HepG2 (cell line): Measurements from ENCODE around the gene KLHL17. TPM values are rescaled to one million over a fixed set of nuclear protein-coding genes. Genes with fewer than 3 reads are reported as not detected.

ENCODE experiments used
- ARID3A ChIP-seq: IDR thresholded peaks from 2 replicates; pipeline ENCODE4 v1.6.1; 2012; ENCODE audit warnings: low read depth, low read length, improper control_type of control experiment
- E2F5 ChIP-seq: sonication (generic); formaldehyde crosslinking; conservative IDR thresholded peaks from 2 replicates; pipeline ENCODE4 v1.4.0; 2020; ENCODE audit warnings: missing genetic modification reagents
- FLYWCH1 ChIP-seq: sonication (generic); formaldehyde crosslinking; IDR thresholded peaks from 2 replicates; pipeline ENCODE4 v1.8.1; 2023; ENCODE audit warnings: mild to moderate bottlenecking, missing genetic modification reagents
- FOXM1 ChIP-seq: sonication (generic); formaldehyde crosslinking; IDR thresholded peaks from 2 replicates; pipeline ENCODE4 v1.5.0; 2020; ENCODE audit warnings: missing genetic modification reagents
- POGZ ChIP-seq: sonication (generic); formaldehyde crosslinking; IDR thresholded peaks from 2 replicates; pipeline ENCODE4 v1.4.0; 2020; ENCODE audit warnings: mild to moderate bottlenecking, missing genetic modification reagents
- SATB2 ChIP-seq: sonication (generic); formaldehyde crosslinking; IDR thresholded peaks from 2 replicates; pipeline ENCODE4 v1.5.0; 2020; ENCODE audit warnings: missing genetic modification reagents
- SUZ12 ChIP-seq: fragments of 150-350 bp; IDR thresholded peaks from 2 replicates; pipeline ENCODE4 v1.6.1; 2014; ENCODE audit warnings: low read depth, low read length
- TARDBP ChIP-seq: sonication (generic); formaldehyde crosslinking; IDR thresholded peaks from 2 replicates; pipeline ENCODE4 v1.8.0; 2022; ENCODE audit warnings: mild to moderate bottlenecking, missing genetic modification reagents
- ZBTB44 ChIP-seq: sonication (generic); formaldehyde crosslinking; IDR thresholded peaks from 2 replicates; pipeline ENCODE4 v1.4.0; 2020; ENCODE audit warnings: missing genetic modification reagents
- ZNF34 ChIP-seq: sonication (generic); formaldehyde crosslinking; IDR thresholded peaks from 2 replicates; pipeline ENCODE4 v1.4.0; 2020; ENCODE audit warnings: mild to moderate bottlenecking, missing genetic modification reagents, borderline replicate concordance
- ZNF431 ChIP-seq: sonication (generic); formaldehyde crosslinking; IDR thresholded peaks from 2 replicates; pipeline ENCODE4 v1.9.0; 2022; ENCODE audit warnings: missing genetic modification reagents, low read depth, mild to moderate bottlenecking, borderline replicate concordance
- ZSCAN21 ChIP-seq: sonication (generic); formaldehyde crosslinking; IDR thresholded peaks from 2 replicates; pipeline ENCODE4 v1.8.0; 2022; ENCODE audit warnings: mild to moderate bottlenecking, missing genetic modification reagents, moderate library complexity, borderline replicate concordance
- polyA plus RNA-seq, 8 experiments: library from polyadenylated mRNA; depleted of rRNA in 3 of 8; stranded (reverse) in 7 of 8; unstranded in 1 of 8; fragments of >200 nt; fragmentation: Illumina TruSeq in 4 of 8; extraction: Trizol in 4 of 8; gene quantifications; 2 replicates each; pipeline versions ENCODE4 v1.2.1 to v1.2.3, GENCODE V29; 2011 to 2016; ENCODE audit warnings: low read depth in 4 of 8, missing spikeins in 1 of 8, mixed read lengths in 1 of 8; ENCODE audit not compliant: insufficient read depth in 1 of 8
- total RNA-seq, 5 experiments: library from RNA; depleted of rRNA; stranded (reverse); fragments of >200 nt; fragmentation: Illumina TruSeq; extraction: Trizol; gene quantifications; 2 replicates each; pipeline ENCODE4 v1.2.3, GENCODE V29; 2016; ENCODE audit warnings: low read depth in 1 of 5
- TF ChIP-seq, protein P1 (sequence below): sonication (generic); formaldehyde crosslinking; IDR thresholded peaks from 2 replicates; pipeline ENCODE4 v1.5.0; 2020; ENCODE audit warnings: mild to moderate bottlenecking, missing genetic modification reagents, borderline replicate concordance
- TF ChIP-seq, protein P2 (sequence below): sonication (generic); formaldehyde crosslinking; IDR thresholded peaks from 2 replicates; pipeline ENCODE4 v1.4.0; 2020; ENCODE audit warnings: missing genetic modification reagents

Gene KLHL17
- total and polyA plus RNA-seq, 2 of the 13 experiments (the other 11 are each of a cell fraction or from before 2014, with no cell fraction given): 9.3 to 24.7 TPM

- TF ChIP-seq ARID3A (peak; percentile 40; the same call in 1 of the 2 replicates), ZBTB44 (CRISPR knock-in tag) (no peak), FLYWCH1 (no peak), SATB2 (CRISPR knock-in tag) (no peak), SUZ12 (no peak), TARDBP (peak; percentile 65), FOXM1 (CRISPR knock-in tag) (no peak), POGZ (CRISPR knock-in tag) (peak; percentile 48; the same call in 1 of the 2 replicates), E2F5 (CRISPR knock-in tag) (no peak), ZSCAN21 (CRISPR knock-in tag) (0 out of 2 replicates have a peak, but pooled peaks have one; percentile 35), ZNF34 (no peak; the same call in 1 of the 2 replicates), ZNF431 (CRISPR knock-in tag) (no peak; the same call in 1 of the 2 replicates)
- TF ChIP-seq, protein P1, sequence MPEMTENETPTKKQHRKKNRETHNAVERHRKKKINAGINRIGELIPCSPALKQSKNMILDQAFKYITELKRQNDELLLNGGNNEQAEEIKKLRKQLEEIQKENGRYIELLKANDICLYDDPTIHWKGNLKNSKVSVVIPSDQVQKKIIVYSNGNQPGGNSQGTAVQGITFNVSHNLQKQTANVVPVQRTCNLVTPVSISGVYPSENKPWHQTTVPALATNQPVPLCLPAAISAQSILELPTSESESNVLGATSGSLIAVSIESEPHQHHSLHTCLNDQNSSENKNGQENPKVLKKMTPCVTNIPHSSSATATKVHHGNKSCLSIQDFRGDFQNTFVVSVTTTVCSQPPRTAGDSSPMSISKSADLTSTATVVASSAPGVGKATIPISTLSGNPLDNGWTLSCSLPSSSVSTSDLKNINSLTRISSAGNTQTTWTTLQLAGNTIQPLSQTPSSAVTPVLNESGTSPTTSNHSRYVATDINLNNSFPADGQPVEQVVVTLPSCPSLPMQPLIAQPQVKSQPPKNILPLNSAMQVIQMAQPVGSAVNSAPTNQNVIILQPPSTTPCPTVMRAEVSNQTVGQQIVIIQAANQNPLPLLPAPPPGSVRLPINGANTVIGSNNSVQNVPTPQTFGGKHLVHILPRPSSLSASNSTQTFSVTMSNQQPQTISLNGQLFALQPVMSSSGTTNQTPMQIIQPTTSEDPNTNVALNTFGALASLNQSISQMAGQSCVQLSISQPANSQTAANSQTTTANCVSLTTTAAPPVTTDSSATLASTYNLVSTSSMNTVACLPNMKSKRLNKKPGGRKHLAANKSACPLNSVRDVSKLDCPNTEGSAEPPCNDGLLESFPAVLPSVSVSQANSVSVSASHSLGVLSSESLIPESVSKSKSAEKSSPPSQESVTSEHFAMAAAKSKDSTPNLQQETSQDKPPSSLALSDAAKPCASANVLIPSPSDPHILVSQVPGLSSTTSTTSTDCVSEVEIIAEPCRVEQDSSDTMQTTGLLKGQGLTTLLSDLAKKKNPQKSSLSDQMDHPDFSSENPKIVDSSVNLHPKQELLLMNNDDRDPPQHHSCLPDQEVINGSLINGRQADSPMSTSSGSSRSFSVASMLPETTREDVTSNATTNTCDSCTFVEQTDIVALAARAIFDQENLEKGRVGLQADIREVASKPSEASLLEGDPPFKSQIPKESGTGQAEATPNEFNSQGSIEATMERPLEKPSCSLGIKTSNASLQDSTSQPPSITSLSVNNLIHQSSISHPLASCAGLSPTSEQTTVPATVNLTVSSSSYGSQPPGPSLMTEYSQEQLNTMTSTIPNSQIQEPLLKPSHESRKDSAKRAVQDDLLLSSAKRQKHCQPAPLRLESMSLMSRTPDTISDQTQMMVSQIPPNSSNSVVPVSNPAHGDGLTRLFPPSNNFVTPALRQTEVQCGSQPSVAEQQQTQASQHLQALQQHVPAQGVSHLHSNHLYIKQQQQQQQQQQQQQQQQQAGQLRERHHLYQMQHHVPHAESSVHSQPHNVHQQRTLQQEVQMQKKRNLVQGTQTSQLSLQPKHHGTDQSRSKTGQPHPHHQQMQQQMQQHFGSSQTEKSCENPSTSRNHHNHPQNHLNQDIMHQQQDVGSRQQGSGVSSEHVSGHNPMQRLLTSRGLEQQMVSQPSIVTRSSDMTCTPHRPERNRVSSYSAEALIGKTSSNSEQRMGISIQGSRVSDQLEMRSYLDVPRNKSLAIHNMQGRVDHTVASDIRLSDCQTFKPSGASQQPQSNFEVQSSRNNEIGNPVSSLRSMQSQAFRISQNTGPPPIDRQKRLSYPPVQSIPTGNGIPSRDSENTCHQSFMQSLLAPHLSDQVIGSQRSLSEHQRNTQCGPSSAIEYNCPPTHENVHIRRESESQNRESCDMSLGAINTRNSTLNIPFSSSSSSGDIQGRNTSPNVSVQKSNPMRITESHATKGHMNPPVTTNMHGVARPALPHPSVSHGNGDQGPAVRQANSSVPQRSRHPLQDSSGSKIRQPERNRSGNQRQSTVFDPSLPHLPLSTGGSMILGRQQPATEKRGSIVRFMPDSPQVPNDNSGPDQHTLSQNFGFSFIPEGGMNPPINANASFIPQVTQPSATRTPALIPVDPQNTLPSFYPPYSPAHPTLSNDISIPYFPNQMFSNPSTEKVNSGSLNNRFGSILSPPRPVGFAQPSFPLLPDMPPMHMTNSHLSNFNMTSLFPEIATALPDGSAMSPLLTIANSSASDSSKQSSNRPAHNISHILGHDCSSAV: no peak
- TF ChIP-seq, protein P2, sequence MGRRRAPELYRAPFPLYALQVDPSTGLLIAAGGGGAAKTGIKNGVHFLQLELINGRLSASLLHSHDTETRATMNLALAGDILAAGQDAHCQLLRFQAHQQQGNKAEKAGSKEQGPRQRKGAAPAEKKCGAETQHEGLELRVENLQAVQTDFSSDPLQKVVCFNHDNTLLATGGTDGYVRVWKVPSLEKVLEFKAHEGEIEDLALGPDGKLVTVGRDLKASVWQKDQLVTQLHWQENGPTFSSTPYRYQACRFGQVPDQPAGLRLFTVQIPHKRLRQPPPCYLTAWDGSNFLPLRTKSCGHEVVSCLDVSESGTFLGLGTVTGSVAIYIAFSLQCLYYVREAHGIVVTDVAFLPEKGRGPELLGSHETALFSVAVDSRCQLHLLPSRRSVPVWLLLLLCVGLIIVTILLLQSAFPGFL: 0 out of 2 replicates have a peak, but pooled peaks have one; percentile 29
Observed at GRCh38 chr1:1006305-1007159, 46.1 kb downstream of the KLHL17 start (continued).
